Middle frontal gyrus (tissue), 1 donor: ENCODE results near the gene ZNF638.

Source experiments
- DNase-seq: peaks from one replicate; pipeline ENCODE4 v3.0.0-alpha.2; 2015; ENCODE audit warnings: low spot score; ENCODE audit errors: extremely low spot score

ZNF638 gene

DNA sequence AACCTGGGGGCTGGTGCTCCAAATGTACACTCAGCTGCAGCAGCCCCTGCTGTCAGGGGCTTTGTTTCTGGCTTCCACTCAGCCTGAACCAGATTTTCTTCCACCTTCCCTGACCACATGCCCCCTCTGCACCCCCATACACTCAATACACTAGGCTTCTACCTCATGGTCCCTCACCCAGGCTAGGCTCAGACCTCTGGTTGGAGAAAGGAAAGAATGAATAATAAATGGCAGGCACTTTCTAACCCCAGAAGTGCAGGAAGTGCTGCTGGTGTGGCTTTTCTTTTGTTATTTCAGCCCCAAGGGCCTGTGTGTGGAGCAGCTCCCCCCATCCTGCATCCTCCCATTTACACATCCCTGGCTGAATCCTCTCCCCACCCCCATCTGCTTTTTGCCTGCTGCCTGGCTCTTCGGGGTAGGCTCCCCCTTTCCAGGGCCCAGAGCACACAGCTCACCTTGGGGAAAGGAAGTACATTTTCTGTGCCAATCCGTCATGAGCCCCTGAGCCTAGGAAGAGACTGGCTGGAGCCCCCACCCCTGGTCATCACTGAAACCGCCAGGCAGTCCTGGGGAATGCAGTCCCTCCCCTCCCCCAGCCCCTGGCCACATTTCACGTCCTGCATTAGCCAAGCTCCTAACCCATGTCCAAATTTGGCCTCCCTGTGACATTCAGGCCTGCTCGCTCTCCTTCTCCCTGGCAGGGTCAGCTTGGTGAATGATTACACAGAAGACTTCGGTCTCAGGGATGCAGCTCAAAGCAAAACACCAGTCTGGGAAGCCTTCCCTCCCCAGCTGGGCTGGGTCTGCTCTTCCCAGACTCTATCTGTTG lies 124.4 kb downstream of the ZNF638 start:
- DNase-seq = no peak

DNA sequence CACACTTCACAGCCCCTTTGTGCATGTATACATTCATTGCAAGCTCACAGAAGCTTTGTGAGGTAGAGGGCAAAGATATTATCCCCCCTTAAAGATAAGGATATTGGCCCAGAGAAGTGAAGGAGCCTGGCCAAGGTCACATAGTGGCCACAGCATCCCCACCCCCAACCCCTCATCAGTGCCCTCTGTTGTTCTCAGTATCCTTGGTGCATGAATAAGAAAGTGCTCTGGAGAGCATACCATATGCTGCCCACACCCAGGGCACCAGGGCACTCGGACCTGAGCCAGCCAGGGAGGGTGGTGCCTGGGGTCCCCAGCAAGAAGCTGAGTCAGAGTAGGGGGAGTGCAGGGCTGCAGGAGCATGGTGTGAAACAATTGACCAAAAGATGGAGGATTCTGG lies 125.0 kb downstream of the ZNF638 start:
- no peak for DNase-seq

DNA sequence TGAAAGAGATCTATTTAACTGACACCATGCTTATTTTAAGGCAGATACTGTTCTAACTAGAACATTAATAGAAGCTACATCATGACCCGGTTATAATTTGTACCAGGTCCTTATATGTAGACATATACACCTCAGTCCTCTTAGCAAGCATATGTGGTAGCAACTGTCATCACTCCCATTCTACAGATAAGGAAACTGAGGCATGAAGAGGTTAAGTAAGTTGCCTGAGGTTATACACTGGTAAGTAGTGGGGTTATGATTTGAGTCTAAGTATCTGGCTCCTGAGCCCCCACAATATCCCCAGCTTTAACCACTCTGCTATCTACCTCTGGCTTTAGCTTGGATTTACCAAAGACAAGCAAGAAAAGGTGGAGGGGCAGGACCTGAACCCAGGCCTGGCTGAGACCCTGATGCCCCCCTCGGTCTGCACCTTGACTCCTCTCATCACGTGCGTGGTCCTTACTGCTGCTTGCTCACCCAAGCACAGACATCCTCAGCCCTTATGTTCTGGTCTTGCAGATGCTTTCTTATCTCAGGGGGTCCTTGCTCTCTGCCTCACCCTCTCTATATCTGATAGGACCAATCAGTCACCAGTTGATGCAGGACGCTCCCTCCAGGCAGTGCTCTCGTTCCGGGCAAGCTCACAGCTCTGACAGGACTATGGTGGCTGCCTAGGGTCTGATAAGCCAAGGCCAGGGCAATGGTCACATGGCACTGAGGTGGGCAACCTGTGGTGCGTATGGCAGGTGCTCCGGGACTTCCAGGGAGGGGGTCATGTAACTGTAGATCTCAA lies 125.7 kb downstream of the ZNF638 start:
- DNase-seq = no peak

DNA sequence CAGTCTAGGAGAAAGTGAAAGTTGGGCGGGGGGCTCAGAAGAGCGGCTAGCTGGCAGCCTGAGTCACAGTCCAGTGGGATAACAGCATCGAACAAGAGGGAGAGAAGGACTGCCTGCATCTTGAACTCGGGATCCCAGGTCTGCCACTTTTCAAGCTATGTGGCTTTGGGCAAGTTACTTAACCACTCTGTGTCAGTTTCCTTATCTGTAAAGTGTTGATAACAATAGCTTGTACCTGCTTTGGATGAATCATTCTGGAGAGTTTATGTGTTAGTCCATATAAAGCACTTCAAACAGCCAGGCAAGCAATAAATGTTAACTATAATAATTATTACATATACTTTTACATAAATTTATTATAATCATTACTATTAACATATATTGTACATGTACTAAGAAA lies 126.3 kb downstream of the ZNF638 start:
- no peak for DNase-seq

DNA sequence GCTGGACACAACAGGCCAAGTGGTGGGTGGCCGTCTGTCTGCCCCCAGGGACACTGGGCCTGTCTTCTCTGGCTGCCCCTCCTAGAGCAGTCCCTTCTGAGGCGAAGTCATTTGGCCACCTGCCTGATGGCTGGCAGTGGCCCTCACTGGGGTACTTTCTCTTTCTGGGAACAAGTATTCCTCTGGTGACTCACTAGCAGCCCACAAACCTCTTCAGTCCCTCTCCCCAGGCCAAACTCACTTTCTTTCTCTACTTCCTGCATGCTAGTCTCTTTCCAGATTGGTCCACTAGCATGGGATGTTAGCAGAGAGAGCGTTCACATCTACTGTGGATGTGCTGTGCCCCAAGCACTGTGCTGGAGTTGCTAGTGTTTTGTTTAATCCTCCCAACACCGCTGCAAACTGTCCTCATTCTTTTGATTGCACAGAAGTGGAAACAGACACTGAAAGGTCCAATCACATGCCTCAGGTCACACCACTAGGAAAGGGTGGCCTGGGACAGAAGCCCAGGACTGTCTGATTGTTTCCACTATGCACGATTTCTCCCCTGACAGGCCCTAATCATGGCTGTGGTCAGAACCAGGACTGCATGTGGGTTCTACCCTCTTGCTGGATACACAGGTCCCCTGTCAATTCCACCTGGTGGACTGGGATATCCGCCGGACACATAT lies 127.0 kb downstream of the ZNF638 start:
- DNase-seq = no peak

DNA sequence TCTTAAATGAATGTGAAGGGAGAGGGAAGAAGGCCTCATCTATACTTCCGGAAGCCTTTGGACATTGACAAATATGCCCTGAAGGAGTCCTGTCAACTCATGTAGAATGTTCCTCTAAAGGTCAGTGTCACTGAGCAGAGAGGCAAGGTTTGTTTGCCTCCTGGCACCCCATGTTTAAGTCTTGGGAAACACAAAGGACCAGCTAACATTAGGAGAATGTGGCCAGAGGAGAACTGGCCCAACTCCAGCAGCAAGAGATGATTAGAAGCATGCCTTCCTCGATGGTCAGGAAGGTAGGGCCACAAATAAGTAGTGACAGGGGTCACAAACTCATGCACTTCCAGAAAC lies 127.5 kb downstream of the ZNF638 start:
- DNase-seq = no peak

DNA sequence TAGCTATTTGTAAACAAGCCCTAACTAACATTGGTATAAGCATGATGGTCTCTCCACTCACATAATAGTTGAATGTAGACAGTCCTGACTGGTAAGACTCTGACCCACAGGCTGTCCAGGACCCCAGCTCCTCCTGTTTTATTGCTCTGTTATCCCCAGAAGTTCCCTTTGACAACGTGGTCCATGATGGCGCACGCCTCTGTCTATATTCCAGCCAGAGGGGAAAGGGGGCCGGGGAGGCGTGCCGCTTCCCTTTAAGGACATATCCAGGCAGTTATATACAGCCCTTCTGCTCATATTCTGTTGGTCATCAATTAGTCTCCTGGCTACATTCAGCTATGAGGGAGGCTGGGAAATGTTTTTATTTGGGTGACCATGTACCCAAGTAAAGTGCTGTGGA lies 128.5 kb downstream of the ZNF638 start:
- no peak for DNase-seq

DNA sequence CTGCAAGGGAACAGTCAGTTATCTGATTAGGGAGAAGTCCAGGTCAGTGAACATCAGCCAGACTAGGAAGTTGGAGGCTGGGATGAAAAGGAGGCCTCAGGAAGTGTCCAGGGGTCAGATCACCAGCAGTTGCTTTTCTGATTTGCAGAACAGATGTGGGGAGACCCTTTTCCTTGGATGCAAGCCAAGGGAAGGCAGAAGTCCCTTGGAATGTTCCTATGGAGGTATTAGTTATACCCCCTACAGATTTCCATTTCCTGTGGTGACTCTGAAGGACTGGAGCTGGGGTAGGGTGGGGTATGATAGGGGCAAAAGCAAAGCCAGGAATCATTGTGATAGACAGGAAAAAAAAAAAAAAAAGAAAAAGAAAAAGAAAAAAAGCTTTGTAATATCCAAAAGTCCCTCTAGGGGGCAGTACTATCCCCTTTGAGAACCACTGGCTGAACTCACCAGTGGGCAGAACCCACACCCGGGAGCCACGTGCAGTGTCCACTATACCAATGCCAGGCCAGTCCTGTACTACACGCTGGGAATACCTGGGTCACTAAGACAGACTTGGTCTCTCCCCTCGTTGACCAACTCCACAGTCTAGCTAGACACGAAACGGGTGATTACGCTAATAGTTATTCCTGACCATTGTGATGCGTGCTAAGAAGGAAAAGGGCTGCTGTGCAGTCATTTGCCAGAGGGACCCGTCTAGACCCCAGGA lies 129.2 kb downstream of the ZNF638 start:
- no peak for DNase-seq

DNA sequence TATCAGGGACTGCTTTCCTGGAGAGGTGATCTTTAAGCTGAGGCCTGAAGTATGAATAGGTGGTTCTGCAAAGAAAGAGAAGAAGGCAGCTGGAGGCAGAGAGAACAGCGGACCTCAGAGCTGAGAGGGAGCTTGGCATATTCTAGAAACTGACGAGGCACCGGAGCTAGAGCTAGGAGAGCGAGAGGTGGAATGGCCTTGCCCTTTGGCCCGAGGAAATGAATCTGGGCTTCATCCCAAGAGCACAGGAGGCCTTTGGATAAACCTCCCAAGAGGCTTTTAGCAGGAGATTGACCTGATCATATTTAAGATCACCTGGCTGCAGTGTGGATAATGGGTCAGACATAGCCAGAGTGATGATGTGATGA lies 129.7 kb downstream of the ZNF638 start:
- DNase-seq = no peak

DNA sequence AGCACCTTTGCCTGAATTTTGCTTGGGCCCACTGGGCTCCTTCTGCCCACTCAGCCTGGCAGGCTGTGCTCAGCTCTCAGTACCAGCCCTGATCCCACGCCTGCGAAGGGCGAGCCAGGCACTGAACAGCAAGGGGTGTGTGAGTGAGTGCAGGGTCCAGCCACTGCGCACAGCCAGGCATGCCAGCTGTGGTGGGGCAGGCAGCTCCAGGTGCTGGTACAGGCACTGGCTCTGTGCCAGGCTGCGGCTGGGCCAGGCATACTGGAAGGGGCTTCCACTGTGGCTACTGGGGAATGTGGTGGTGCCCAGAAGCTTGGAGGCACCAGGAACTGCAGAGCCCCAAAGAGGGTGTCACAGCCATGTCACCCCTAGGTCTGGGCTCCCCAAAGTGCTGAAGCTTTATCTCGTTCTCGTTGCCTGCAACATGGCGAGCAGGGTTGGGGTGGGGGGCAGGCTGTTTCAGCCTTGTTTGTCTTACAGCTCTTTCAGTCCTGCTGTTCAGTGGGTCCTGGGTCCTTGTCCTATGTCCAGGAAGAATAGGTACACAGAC lies 130.5 kb downstream of the ZNF638 start:
- DNase-seq = no peak

DNA sequence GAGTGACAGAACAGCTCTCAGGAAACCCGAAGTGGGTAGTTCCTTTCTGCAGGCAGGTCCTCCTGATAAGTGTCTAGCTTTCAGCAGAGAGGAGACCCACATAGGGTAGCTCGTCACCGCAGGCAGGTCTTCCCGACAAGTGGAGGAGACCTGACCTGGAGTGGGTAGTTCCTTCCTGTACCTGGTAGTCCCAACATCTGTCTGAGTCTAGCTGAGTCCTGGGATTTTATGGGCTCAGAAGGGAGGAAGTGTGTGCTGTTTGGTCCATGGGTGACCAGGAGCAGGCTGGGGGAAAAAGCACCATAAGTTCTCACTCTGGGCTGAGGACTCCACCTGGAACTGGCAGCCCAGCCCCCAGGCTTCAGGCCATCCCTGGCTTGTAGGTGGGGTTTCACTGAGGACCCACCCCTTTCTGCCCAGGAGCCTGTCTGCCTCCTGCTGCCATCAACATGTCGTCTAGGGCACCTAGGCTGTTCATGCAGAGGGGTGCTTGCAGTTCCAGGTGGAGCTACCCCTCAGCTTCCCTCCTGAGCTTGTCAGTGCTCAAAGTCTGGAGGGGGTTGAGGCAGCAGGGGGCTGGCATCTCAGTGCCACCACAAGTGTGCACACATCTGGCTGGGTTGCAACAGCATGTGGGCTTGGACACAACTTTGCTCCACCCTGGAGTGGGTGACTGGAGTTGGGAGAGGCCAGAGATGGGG lies 131.2 kb downstream of the ZNF638 start:
- no peak for DNase-seq

DNA sequence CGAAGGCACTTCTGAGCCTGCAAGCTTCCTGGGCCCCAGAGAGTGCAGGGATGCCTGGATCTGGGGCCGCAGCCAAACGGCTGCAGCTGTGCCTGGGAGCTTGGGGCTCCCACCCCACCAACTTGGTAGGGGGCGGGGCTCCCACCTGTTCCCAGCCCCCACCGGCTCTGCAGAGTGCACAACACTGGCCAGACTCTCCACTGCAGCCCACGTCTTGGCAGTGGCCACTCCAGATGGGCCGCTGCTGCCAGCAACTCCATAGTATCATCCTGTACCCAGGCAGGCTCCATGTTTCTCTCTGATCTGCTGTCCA lies 131.7 kb downstream of the ZNF638 start:
- no peak for DNase-seq

DNA sequence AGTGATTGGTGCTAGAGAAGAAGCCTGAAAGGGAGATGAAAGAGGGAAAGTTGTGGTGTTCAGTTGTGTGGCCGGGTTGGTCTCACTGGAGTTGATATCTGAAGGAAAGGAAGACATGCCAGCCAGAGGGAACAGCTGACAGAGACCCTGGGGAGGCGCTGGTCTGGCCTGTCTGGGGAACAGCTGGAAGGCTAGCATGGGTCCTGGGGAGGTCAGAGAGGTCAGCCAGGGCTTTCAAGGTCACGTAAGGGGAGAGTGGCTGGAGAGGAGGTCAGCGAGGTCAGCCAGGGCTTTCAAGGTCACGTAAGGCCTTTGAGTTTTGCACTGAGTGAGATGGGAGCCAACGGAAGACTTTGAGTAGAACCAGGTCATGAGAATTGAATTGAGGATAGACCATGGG lies 132.8 kb downstream of the ZNF638 start:
- no peak for DNase-seq

DNA sequence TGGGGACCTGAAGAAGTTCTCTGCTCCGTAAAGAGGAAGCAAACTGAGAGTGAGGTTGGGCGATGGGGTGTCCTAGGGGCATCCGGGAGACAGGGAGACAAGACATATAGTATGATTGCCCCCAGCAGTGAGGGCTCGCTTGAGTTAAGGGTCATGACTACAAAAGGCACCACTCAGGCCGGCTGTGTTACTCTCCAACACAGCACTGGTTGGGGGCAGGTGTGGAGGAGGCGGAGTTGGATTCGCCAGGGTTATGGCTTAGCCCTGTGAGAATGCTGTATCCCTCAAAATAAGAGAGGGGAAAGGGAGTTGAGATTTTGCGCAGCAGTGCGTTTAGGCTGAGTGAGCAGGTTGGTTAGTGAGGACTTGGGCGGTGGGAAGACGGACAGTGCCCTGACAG lies 133.8 kb downstream of the ZNF638 start:
- DNase-seq = no peak

DNA sequence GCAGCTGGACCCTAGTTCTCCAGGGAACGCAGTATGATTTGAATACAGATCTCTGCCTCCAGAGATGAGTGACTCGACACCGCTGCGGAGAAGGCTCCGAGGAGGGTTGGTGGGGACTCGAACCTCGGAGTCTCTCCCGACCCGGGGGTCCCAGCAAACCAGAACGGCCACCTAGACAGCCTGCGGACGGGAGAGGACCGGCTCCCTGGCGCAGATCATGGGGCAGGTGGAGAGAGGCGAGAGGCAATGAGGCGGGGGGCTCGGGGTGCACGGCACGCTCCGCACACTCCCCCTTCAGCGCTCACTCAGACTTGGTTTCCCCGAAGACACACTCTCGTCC lies 134.3 kb downstream of the ZNF638 start:
- DNase-seq = no peak

DNA sequence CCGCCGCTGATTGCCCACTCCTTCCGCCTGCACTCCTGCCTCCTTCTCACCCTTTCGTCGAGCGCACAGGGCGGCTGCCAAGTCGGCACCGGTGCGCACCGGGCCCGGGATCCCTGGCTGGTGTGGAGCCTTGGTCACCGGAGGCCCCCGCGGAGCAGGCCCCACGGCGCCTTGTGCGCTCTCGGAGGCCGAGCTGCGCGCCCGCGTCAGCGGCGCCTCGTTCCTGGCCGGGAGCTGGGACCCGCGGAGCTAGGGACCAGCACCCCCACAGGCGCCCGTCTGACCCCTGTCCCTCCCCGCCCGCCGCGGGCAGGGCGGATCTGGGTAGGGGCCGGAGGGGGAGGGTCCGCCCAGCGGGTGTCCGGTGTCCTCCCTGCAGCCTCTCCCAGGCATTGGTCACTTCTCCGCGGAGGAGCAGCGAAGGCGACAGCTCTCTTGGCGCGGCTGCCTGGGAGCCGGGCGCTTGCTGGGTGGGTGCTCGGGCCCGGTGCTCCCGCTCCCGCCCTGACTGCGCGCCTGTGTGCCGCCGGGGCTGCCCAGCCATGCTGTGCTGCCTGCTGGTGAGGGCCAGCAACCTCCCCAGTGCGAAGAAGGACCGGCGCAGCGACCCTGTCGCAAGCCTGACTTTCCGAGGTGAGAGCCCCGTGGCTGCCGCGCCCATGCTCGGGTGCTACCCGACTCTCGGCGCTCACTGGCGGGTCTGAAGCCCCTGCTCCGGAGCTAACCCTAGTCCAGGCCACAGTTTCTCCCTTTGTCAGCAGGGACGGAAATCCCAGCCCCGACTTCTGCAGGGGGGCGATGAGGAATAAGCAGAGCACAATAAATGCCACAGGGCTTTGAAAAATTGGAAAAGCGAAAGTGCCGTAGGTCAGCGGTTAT lies 135.0 kb downstream of the ZNF638 start:
- no peak for DNase-seq

DNA sequence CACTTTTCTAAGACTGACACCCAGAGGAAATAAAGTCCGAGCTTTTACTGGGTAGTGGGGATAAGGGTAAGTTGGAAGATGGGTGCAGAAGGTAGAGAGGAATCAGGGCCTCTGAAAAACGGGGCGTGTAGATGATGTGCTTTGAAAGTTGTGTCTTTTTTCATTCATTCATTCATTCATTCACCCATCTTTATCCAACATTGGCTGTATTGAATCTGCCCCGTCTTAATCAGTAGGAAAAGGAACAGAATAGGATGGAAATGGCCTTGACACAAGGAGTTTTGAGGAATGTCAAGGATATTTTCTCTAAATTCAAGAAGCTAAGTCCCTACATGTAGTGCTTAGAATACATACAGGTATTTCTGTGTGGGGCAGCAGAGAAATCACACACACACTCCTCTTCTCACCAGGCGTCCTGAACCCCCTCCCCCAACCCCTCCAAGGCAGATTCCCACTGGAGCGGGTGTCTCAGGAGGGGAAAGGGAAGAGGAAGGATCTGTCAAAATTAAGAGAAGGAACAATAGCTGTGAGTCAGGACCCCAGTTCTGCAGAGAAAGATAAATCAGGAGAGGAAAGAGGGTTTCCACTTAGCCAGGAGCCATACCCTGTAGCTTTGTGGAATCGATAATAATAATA lies 135.7 kb downstream of the ZNF638 start:
- no peak for DNase-seq

DNA sequence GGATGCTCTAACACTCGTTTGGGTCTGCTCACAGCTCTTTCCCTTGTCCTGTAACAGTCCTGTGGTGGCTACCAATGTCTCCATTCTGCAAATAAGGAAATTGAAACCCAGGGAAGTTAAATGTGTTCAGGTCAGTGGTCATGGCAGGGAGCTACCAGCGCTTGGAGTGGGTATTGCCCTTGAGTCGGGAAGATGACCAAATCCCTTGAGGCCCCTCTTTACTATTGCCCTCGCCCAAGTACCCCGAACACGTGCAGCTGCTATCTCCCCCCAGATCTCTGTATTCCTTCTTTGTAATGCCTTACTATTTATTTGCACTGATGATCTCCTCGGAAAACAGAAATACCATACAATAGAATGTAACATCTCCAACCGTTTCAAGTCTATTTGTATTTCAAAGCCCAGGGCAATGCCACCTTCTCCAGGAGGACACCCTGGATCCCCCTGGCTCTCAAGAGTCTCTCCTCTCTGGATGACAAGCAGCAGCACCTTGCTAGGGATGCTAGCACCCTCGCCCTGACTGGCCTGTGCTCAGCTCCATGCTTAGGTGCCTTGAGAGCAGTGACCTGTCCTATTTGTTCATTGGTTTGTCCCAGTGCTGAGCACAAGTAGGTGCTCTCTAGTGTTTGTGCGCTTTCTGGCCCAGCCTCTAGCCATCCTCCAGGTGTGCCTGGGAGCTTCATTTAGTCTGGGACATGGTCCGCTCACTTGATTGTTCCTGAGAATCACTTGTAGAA lies 136.9 kb downstream of the ZNF638 start:
- DNase-seq = no peak
